K562 (cell line): Measurements from ENCODE around the gene PHLDB3. TPM values are rescaled to one million over a fixed set of nuclear protein-coding genes. Genes with fewer than 3 reads are reported as not detected.

ENCODE experiments used
- ARID1B ChIP-seq: fragments of 450-650 bp; IDR thresholded peaks from 2 replicates; pipeline ENCODE4 v1.6.1; 2016; ENCODE audit warnings: antibody characterized with exemption, mild to moderate bottlenecking, inconsistent platforms
- BRF1 ChIP-seq: IDR thresholded peaks from 3 replicates; pipeline ENCODE4 v1.6.1; 2011; ENCODE audit warnings: borderline replicate concordance, mild to moderate bottlenecking; ENCODE audit not compliant: insufficient read length; ENCODE audit errors: extremely low read depth
- CBX2 ChIP-seq: fragments of 200-600 bp; sonication (generic); IDR thresholded peaks from one replicate; pipeline ENCODE4 v1.6.1; 2012; ENCODE audit warnings: mild to moderate bottlenecking, low read length, inconsistent platforms; ENCODE audit not compliant: insufficient read depth, poor library complexity, severe bottlenecking
- DNMT1 ChIP-seq: fragments of 450-650 bp; IDR thresholded peaks from 2 replicates; pipeline ENCODE4 v1.6.1; 2016; ENCODE audit warnings: antibody characterized with exemption, mild to moderate bottlenecking
- ETV1 ChIP-seq: fragments of 450-650 bp; conservative IDR thresholded peaks from 2 replicates; pipeline ENCODE4 v1.6.1; 2016; ENCODE audit warnings: missing genetic modification characterization, control low read depth, low read depth, missing compliant biosample characterization
- HNRNPLL ChIP-seq: fragments of 200-400 bp; formaldehyde crosslinking; IDR thresholded peaks from 2 replicates; pipeline ENCODE4 v1.6.1; 2017; ENCODE audit warnings: low read length, low read depth, mild to moderate bottlenecking; ENCODE audit not compliant: poor library complexity, severe bottlenecking
- KDM4B ChIP-seq, 2 experiments: fragments of 450-650 bp in 1 of 2; sonication (generic) in 1 of 2; IDR thresholded peaks; 2 replicates each; pipeline ENCODE4 v1.6.1; 2016 to 2017; ENCODE audit warnings: borderline replicate concordance in 2 of 2, antibody characterized with exemption in 1 of 2, low read depth in 1 of 2, mild to moderate bottlenecking in 1 of 2
- POLR2A ChIP-seq: fragments of 450-650 bp; conservative IDR thresholded peaks from 2 replicates; pipeline ENCODE4 v1.6.1; 2016
- RBM34 ChIP-seq: fragments of 200-400 bp; formaldehyde crosslinking; IDR thresholded peaks from 2 replicates; pipeline ENCODE4 v1.6.1; 2018; ENCODE audit warnings: low read length, borderline replicate concordance; ENCODE audit not compliant: insufficient read depth
- SIX5 ChIP-seq, 2 experiments: IDR thresholded peaks; 2 replicates each; pipeline ENCODE4 v1.6.1; 2011; ENCODE audit warnings: low read length in 2 of 2, borderline replicate concordance in 1 of 2, low read depth in 1 of 2, mild to moderate bottlenecking in 1 of 2, moderate library complexity in 1 of 2; ENCODE audit not compliant: insufficient read depth in 1 of 2
- TBP ChIP-seq: optimal IDR thresholded peaks from 2 replicates; pipeline ENCODE3; 2011; ENCODE audit warnings: low read depth, low read length, improper control_type of control experiment
- TRIM24 ChIP-seq, 2 experiments: fragments of 450-650 bp; IDR thresholded peaks; 2 replicates each; pipeline ENCODE4 v1.6.1; 2016
- VEZF1 ChIP-seq: fragments of 200-800 bp; sonication (Bioruptor generic); IDR thresholded peaks from 2 replicates; pipeline ENCODE4 v1.6.1; 2017; ENCODE audit warnings: missing genetic modification characterization, missing compliant biosample characterization
- ZC3H8 ChIP-seq: fragments of 450-650 bp; IDR thresholded peaks from 2 replicates; pipeline ENCODE4 v1.6.1; 2017
- ZNF133 ChIP-seq: fragments of 250-450 bp; sonication (Bioruptor Pico); IDR thresholded peaks from 2 replicates; pipeline ENCODE4 v1.4.0; 2020; ENCODE audit warnings: mild to moderate bottlenecking
- ZNF263 ChIP-seq: sonication (generic); formaldehyde crosslinking; IDR thresholded peaks from 2 replicates; pipeline ENCODE4 v1.8.0; 2022; ENCODE audit warnings: mild to moderate bottlenecking, missing genetic modification reagents, borderline replicate concordance
- polyA plus RNA-seq, 8 experiments: library from polyadenylated mRNA; depleted of rRNA in 4 of 8; stranded (reverse) in 5 of 8; unstranded in 3 of 8; fragments of >200 nt; fragmentation: Nextera tagmentation in 2 of 8; fragmentation: Illumina TruSeq in 1 of 8; extraction: Ambion mirVana in 2 of 8; extraction: Trizol in 1 of 8; gene quantifications; 2 replicates each; pipeline versions ENCODE4 v1.2.1 to v1.2.3, GENCODE V29; 2011 to 2014; ENCODE audit warnings: inconsistent platforms in 1 of 8, missing spikeins in 1 of 8
- total RNA-seq, 7 experiments: library from RNA; depleted of rRNA in 6 of 7; stranded (reverse); fragments of >200 nt in 6 of 7; fragmentation: Illumina TruSeq in 2 of 7; extraction: Trizol in 2 of 7; gene quantifications; 2 replicates each; pipeline versions ENCODE4 v1.2.1 to v1.2.3, GENCODE V29; 2011 to 2021; ENCODE audit warnings: low replicate concordance in 1 of 7
- TF ChIP-seq, protein P1 (sequence below), 2 experiments: fragments of 200-800 bp in 1 of 2; sonication (Bioruptor generic) in 1 of 2; sonication (generic) in 1 of 2; formaldehyde crosslinking in 1 of 2; IDR thresholded peaks in 1 of 2; conservative IDR thresholded peaks in 1 of 2; 2 replicates each; pipeline versions ENCODE4 v1.5.0 to v1.6.1; 2016 to 2020; ENCODE audit warnings: missing compliant biosample characterization in 1 of 2, missing genetic modification characterization in 1 of 2, missing genetic modification reagents in 1 of 2

The PHLDB3 gene
- total and polyA plus RNA-seq, 9 of the 15 experiments (the other 6 are each of a cell fraction or from before 2014, with no cell fraction given): 0.04 to 23.5 (median 3.9) TPM

DNA sequence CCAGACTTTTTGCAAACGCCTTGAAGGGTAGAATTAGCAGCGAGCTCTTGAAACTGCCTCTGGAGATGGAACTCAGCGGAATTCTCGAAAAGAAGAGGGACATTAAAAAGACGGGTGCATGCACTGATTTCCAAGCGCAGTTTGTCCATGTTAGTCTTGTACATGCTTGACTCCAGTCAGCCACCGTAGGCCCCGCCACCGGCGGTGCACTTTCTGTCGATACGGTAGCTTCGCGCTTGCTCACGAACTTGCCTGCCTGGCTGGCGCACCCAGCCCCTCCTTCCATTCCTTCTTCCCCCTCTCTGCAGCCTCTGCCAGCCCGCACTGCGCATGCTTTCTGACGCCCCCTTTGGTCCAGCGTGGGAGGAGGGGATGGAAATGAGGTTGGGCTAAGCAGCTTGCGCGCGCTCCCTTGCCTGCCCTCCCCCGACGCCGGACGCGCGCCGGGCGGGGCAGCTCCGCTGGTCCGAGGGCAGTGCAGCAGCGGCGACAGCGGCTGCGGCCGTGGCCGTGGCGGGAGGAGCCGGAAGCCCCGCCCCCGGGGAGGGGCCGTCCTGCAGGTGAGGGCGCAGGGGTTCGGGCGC lies 28.5 kb upstream of the PHLDB3 start, which contains the start of gene ZNF575 (continued):
- peak; percentile 85 for TF ChIP-seq VEZF1 (CRISPR knock-in tag)
- TF ChIP-seq ZNF263: no peak
- peak in 1 of 2 experiments; percentile 59; a peak in 1 of 4 replicates for TF ChIP-seq TRIM24 (IDR thresholded peaks at IDR 0.05)
- no peak for TF ChIP-seq SIX5 (IDR thresholded peaks at IDR 0.05; ENCODE audit: borderline replicate concordance in 1 of 2, insufficient read depth in 1 of 2, low read depth in 1 of 2, low read length in 2 of 2)
- TF ChIP-seq, protein P1, sequence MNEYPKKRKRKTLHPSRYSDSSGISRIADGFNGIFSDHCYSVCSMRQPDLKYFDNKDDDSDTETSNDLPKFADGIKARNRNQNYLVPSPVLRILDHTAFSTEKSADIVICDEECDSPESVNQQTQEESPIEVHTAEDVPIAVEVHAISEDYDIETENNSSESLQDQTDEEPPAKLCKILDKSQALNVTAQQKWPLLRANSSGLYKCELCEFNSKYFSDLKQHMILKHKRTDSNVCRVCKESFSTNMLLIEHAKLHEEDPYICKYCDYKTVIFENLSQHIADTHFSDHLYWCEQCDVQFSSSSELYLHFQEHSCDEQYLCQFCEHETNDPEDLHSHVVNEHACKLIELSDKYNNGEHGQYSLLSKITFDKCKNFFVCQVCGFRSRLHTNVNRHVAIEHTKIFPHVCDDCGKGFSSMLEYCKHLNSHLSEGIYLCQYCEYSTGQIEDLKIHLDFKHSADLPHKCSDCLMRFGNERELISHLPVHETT (CRISPR knock-in tag; conservative IDR thresholded peaks at IDR 0.05 in 1 of 2, IDR thresholded peaks at IDR 0.05 in 1 of 2): peak in 1 of 2 experiments; percentile 76; a peak in 2 of 4 replicates
- peak; percentile 97 for TF ChIP-seq HNRNPLL
- TF ChIP-seq DNMT1: no peak
- no peak for TF ChIP-seq ETV1
- TF ChIP-seq ARID1B: 0 out of 2 replicates have a peak, but pooled peaks have one; percentile 24
- TF ChIP-seq POLR2A: 0 out of 2 replicates have a peak, but pooled peaks have one; percentile 35
- TF ChIP-seq ZNF133 (CRISPR knock-in tag): no peak
- TF ChIP-seq KDM4B (IDR thresholded peaks at IDR 0.05; ENCODE audit: borderline replicate concordance in 2 of 2, low read depth in 1 of 2): peak in 1 of 2 experiments; percentile 38; a peak in 1 of 4 replicates
- TF ChIP-seq TBP: peak; percentile 40
- TF ChIP-seq RBM34: no peak
- TF ChIP-seq BRF1: no peak
- no peak for TF ChIP-seq ZC3H8
- no peak for TF ChIP-seq CBX2
